K562 (cell line): ENCODE measurements around the gene IP6K1.

Source experiments
- MYC ChIP-seq, 2 experiments: fragments of 250-450 bp in 1 of 2; sonication (Bioruptor Pico) in 1 of 2; IDR thresholded peaks; 2 replicates each; pipeline versions ENCODE4 v1.5.1 to v1.6.1; 2012 to 2021; ENCODE audit warnings: low read depth in 2 of 2, borderline replicate concordance in 1 of 2, improper control_type of control experiment in 1 of 2, low read length in 1 of 2, mild to moderate bottlenecking in 1 of 2, moderate library complexity in 1 of 2
- RBM25 ChIP-seq: fragments of 200-400 bp; formaldehyde crosslinking; IDR thresholded peaks from 2 replicates; pipeline ENCODE4 v1.6.1; 2018; ENCODE audit warnings: low read length, low read depth, moderate library complexity; ENCODE audit not compliant: severe bottlenecking
- RFX7 ChIP-seq: fragments of 250-450 bp; sonication (Bioruptor Pico); IDR thresholded peaks from 2 replicates; pipeline ENCODE4 v1.5.1; 2021; ENCODE audit warnings: mild to moderate bottlenecking
- SIRT6 ChIP-seq: IDR thresholded peaks from one replicate; pipeline ENCODE4 v1.6.1; 2012; ENCODE audit warnings: low read depth, mild to moderate bottlenecking, control low read depth, inconsistent platforms, low read length, moderate library complexity
- TAF1 ChIP-seq: IDR thresholded peaks from 2 replicates; pipeline ENCODE4 v1.6.1; 2011; ENCODE audit warnings: mild to moderate bottlenecking, low read length, moderate library complexity; ENCODE audit not compliant: insufficient read depth, control insufficient read depth, severe bottlenecking; ENCODE audit errors: extremely low read depth
- TCF7 ChIP-seq: sonication (generic); IDR thresholded peaks from 2 replicates; pipeline ENCODE4 v1.6.1; 2016; ENCODE audit warnings: antibody characterized with exemption, borderline replicate concordance

DNA sequence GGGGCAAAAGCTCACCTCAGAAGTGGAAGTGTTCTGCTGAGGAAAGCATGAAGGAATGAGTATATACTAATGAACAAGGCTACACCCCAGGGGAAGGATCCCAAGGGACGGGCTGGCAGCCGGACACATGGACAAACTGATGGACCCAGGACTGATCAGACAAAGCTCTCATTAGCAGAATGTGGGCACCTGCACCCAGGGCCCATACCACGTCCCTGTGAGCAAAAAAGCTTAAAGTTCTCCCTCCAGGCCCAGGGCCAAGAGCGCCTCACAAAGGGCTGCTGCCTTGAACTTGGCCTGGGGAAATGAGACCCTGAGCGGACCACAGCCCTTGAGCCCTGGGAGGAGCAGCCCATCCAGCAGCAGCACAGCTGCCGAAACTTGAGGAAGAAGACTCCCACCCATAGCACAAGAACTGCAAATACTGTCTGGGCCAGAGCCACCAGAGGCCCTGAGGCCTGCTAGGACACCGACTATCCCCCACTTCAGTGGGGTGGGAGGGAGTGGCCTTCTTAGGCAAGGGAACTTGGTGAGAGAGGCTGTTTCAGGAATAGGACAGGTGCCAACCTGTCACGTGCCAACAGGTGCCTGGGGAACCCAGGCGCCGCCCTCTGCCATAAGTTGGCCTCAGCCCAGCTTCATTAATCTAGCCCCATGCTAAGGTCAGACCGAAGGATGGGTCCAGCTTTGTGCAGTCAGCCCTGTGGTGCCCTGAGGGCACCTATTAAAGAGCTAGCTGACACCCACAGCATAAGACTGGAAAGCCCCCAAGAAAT lies 60.2 kb downstream of the IP6K1 start:
- no peak for TF ChIP-seq SIRT6
- TF ChIP-seq TCF7: no peak
- no peak for TF ChIP-seq MYC (IDR thresholded peaks at IDR 0.05; ENCODE audit: low read depth, low read length)
- no peak for TF ChIP-seq MYC (CRISPR knock-in tag; IDR thresholded peaks at IDR 0.05; ENCODE audit: borderline replicate concordance, low read depth)
- TF ChIP-seq RBM25: no peak
- no peak for TF ChIP-seq TAF1
- no peak for TF ChIP-seq RFX7
